ENCODE results near the gene TMEM198.

TMEM198 gene

GRCh38 chr2:219499555-219499954 lies 44.3 kb upstream of the TMEM198 start:
- peak overlapping the region in 4 of 5 donors; percentile 79 to 89 (median 85) for H3K4me3 ChIP-seq (ENCODE audit: low read depth in 1 of 5, low read length in 5 of 5)
- H3K27me3 ChIP-seq (ENCODE audit: control insufficient read depth in 5 of 5, insufficient read depth in 4 of 5, low read length in 5 of 5): peaks cover 8 to 28% (median 16%) of the 10 kb centered on the region in 5 donors
- H3K27ac ChIP-seq (ENCODE audit: low read depth, low read length): no peak overlapping the region
- H3K4me1 ChIP-seq (ENCODE audit: control insufficient read depth in 5 of 5, insufficient read depth in 5 of 5, low read length in 5 of 5): peaks cover 1 to 39% (median 35%) of the 10 kb centered on the region in 5 donors
- H3K36me3 ChIP-seq (ENCODE audit: control insufficient read depth in 5 of 5, insufficient read depth in 5 of 5, low read length in 5 of 5): peaks cover 0 to 31% (median 25%) of the 10 kb centered on the region in 5 donors
- peak overlapping the region in 3 of 5 donors; percentile 89 to 96 (median 94) for H3K9ac ChIP-seq (ENCODE audit: low read length in 5 of 5)
- no peaks in the 10 kb centered on the region for H3K9me3 ChIP-seq (ENCODE audit: control insufficient read depth in 5 of 5, low read length in 5 of 5)

GRCh38 chr2:219500135-219500534 lies 43.7 kb upstream of the TMEM198 start:
- no peaks in the 10 kb centered on the region for H3K9me3 ChIP-seq (ENCODE audit: control insufficient read depth in 5 of 5, low read length in 5 of 5)
- peaks cover 7 to 22% (median 16%) of the 10 kb centered on the region in 5 donors for H3K27me3 ChIP-seq (ENCODE audit: control insufficient read depth in 5 of 5, insufficient read depth in 4 of 5, low read length in 5 of 5)
- no peak overlapping the region for H3K9ac ChIP-seq (ENCODE audit: low read length in 5 of 5)
- peaks cover 1 to 39% (median 35%) of the 10 kb centered on the region in 5 donors for H3K4me1 ChIP-seq (ENCODE audit: control insufficient read depth in 5 of 5, insufficient read depth in 5 of 5, low read length in 5 of 5)
- no peak overlapping the region for H3K27ac ChIP-seq (ENCODE audit: low read depth, low read length)
- peaks cover 0 to 36% (median 30%) of the 10 kb centered on the region in 5 donors for H3K36me3 ChIP-seq (ENCODE audit: control insufficient read depth in 5 of 5, insufficient read depth in 5 of 5, low read length in 5 of 5)
- no peak overlapping the region for H3K4me3 ChIP-seq (ENCODE audit: low read depth in 1 of 5, low read length in 5 of 5)

GRCh38 chr2:219501849-219502248 lies 42.0 kb upstream of the TMEM198 start:
- H3K4me1 ChIP-seq (ENCODE audit: control insufficient read depth in 5 of 5, insufficient read depth in 5 of 5, low read length in 5 of 5): peaks cover 0 to 30% (median 30%) of the 10 kb centered on the region in 5 donors
- H3K36me3 ChIP-seq (ENCODE audit: control insufficient read depth in 5 of 5, insufficient read depth in 5 of 5, low read length in 5 of 5): peaks cover 0 to 54% (median 46%) of the 10 kb centered on the region in 5 donors
- no peak overlapping the region for H3K27ac ChIP-seq (ENCODE audit: low read depth, low read length)
- no peak overlapping the region for H3K4me3 ChIP-seq (ENCODE audit: low read depth in 1 of 5, low read length in 5 of 5)
- no peaks in the 10 kb centered on the region for H3K9me3 ChIP-seq (ENCODE audit: control insufficient read depth in 5 of 5, low read length in 5 of 5)
- H3K27me3 ChIP-seq (ENCODE audit: control insufficient read depth in 5 of 5, insufficient read depth in 4 of 5, low read length in 5 of 5): peaks cover 0 to 7% (median 4%) of the 10 kb centered on the region in 5 donors
- no peak overlapping the region for H3K9ac ChIP-seq (ENCODE audit: low read length in 5 of 5)

- peaks cover 0 to 22% (median 22%) of the 10 kb centered on the region in 5 donors for H3K4me1 ChIP-seq (ENCODE audit: control insufficient read depth in 5 of 5, insufficient read depth in 5 of 5, low read length in 5 of 5)
- H3K27me3 ChIP-seq (ENCODE audit: control insufficient read depth in 5 of 5, insufficient read depth in 4 of 5, low read length in 5 of 5): no peaks in the 10 kb centered on the region
- no peaks in the 10 kb centered on the region for H3K9me3 ChIP-seq (ENCODE audit: control insufficient read depth in 5 of 5, low read length in 5 of 5)
- no peak overlapping the region for H3K27ac ChIP-seq (ENCODE audit: low read depth, low read length)
- no peak overlapping the region for H3K9ac ChIP-seq (ENCODE audit: low read length in 5 of 5)
- H3K36me3 ChIP-seq (ENCODE audit: control insufficient read depth in 5 of 5, insufficient read depth in 5 of 5, low read length in 5 of 5): peaks cover 0 to 60% (median 53%) of the 10 kb centered on the region in 5 donors
- no peak overlapping the region for H3K4me3 ChIP-seq (ENCODE audit: low read depth in 1 of 5, low read length in 5 of 5)
Measured at GRCh38 chr2:219502618-219503017, 41.2 kb upstream of the TMEM198 start.

GRCh38 chr2:219505585-219505984 lies 38.2 kb upstream of the TMEM198 start:
- no peak overlapping the region for H3K4me3 ChIP-seq (ENCODE audit: low read depth in 1 of 5, low read length in 5 of 5)
- no peak overlapping the region for H3K27ac ChIP-seq (ENCODE audit: low read depth, low read length)
- peaks cover 0 to 14% (median 11%) of the 10 kb centered on the region in 5 donors for H3K4me1 ChIP-seq (ENCODE audit: control insufficient read depth in 5 of 5, insufficient read depth in 5 of 5, low read length in 5 of 5)
- no peaks in the 10 kb centered on the region for H3K9me3 ChIP-seq (ENCODE audit: control insufficient read depth in 5 of 5, low read length in 5 of 5)
- no peak overlapping the region for H3K9ac ChIP-seq (ENCODE audit: low read length in 5 of 5)
- peaks cover 4 to 10% (median 5%) of the 10 kb centered on the region in 5 donors for H3K27me3 ChIP-seq (ENCODE audit: control insufficient read depth in 5 of 5, insufficient read depth in 4 of 5, low read length in 5 of 5)
- peaks cover 0 to 62% (median 53%) of the 10 kb centered on the region in 5 donors for H3K36me3 ChIP-seq (ENCODE audit: control insufficient read depth in 5 of 5, insufficient read depth in 5 of 5, low read length in 5 of 5)

GRCh38 chr2:219506153-219506801 lies 37.6 kb upstream of the TMEM198 start:
- H3K36me3 ChIP-seq (ENCODE audit: control insufficient read depth in 5 of 5, insufficient read depth in 5 of 5, low read length in 5 of 5): peaks cover 0 to 61% (median 53%) of the 10 kb centered on the region in 5 donors
- H3K27me3 ChIP-seq (ENCODE audit: control insufficient read depth in 5 of 5, insufficient read depth in 4 of 5, low read length in 5 of 5): peaks cover 5 to 16% (median 8%) of the 10 kb centered on the region in 5 donors
- H3K9me3 ChIP-seq (ENCODE audit: control insufficient read depth in 5 of 5, low read length in 5 of 5): no peaks in the 10 kb centered on the region
- no peak overlapping the region for H3K9ac ChIP-seq (ENCODE audit: low read length in 5 of 5)
- peaks cover 0 to 15% (median 11%) of the 10 kb centered on the region in 5 donors for H3K4me1 ChIP-seq (ENCODE audit: control insufficient read depth in 5 of 5, insufficient read depth in 5 of 5, low read length in 5 of 5)
- H3K27ac ChIP-seq (ENCODE audit: low read depth, low read length): no peak overlapping the region
- H3K4me3 ChIP-seq (ENCODE audit: low read depth in 1 of 5, low read length in 5 of 5): no peak overlapping the region

GRCh38 chr2:219506802-219507526 lies 36.9 kb upstream of the TMEM198 start:
- Histone ChIP-seq H3K9ac (ENCODE audit: low read length in 5 of 5) (no peak overlapping the region), H3K4me1 (ENCODE audit: control insufficient read depth in 5 of 5, insufficient read depth in 5 of 5, low read length in 5 of 5) (peaks cover 0 to 15% (median 11%) of the 10 kb centered on the region in 5 donors), H3K27me3 (ENCODE audit: control insufficient read depth in 5 of 5, insufficient read depth in 4 of 5, low read length in 5 of 5) (peaks cover 8 to 20% (median 13%) of the 10 kb centered on the region in 5 donors), H3K9me3 (ENCODE audit: control insufficient read depth in 5 of 5, low read length in 5 of 5) (no peaks in the 10 kb centered on the region), H3K4me3 (ENCODE audit: low read depth in 1 of 5, low read length in 5 of 5) (no peak overlapping the region), H3K36me3 (ENCODE audit: control insufficient read depth in 5 of 5, insufficient read depth in 5 of 5, low read length in 5 of 5) (peaks cover 0 to 56% (median 48%) of the 10 kb centered on the region in 5 donors), H3K27ac (ENCODE audit: low read depth, low read length) (no peak overlapping the region)

GRCh38 chr2:219507581-219508443 lies 36.0 kb upstream of the TMEM198 start:
- Histone ChIP-seq H3K9ac (ENCODE audit: low read length in 5 of 5) (no peak overlapping the region), H3K4me1 (ENCODE audit: control insufficient read depth in 5 of 5, insufficient read depth in 5 of 5, low read length in 5 of 5) (peaks cover 0 to 15% (median 11%) of the 10 kb centered on the region in 5 donors), H3K27ac (ENCODE audit: low read depth, low read length) (no peak overlapping the region), H3K4me3 (ENCODE audit: low read depth in 1 of 5, low read length in 5 of 5) (no peak overlapping the region), H3K9me3 (ENCODE audit: control insufficient read depth in 5 of 5, low read length in 5 of 5) (no peaks in the 10 kb centered on the region), H3K27me3 (ENCODE audit: control insufficient read depth in 5 of 5, insufficient read depth in 4 of 5, low read length in 5 of 5) (peaks cover 14 to 29% (median 22%) of the 10 kb centered on the region in 5 donors), H3K36me3 (ENCODE audit: control insufficient read depth in 5 of 5, insufficient read depth in 5 of 5, low read length in 5 of 5) (peaks cover 0 to 48% (median 44%) of the 10 kb centered on the region in 5 donors)

- Histone ChIP-seq H3K36me3 (ENCODE audit: control insufficient read depth in 5 of 5, insufficient read depth in 5 of 5, low read length in 5 of 5) (peaks cover 0 to 43% (median 40%) of the 10 kb centered on the region in 5 donors), H3K27me3 (ENCODE audit: control insufficient read depth in 5 of 5, insufficient read depth in 4 of 5, low read length in 5 of 5) (peaks cover 20 to 35% (median 28%) of the 10 kb centered on the region in 5 donors), H3K9ac (ENCODE audit: low read length in 5 of 5) (no peak overlapping the region), H3K9me3 (ENCODE audit: control insufficient read depth in 5 of 5, low read length in 5 of 5) (no peaks in the 10 kb centered on the region), H3K4me3 (ENCODE audit: low read depth in 1 of 5, low read length in 5 of 5) (no peak overlapping the region), H3K27ac (ENCODE audit: low read depth, low read length) (no peak overlapping the region), H3K4me1 (ENCODE audit: control insufficient read depth in 5 of 5, insufficient read depth in 5 of 5, low read length in 5 of 5) (peaks cover 0 to 18% (median 11%) of the 10 kb centered on the region in 5 donors)
Measured at GRCh38 chr2:219508444-219508734, 35.4 kb upstream of the TMEM198 start.
